Measurements from ENCODE around the gene GRK1. TPM values are rescaled to one million over a fixed set of nuclear protein-coding genes. Genes with fewer than 3 reads are reported as not detected.

The GRK1 gene
- total RNA-seq, 1 donor from 2014 or later: 0.34 TPM

- Mint-ChIP-seq H3K27ac (peak overlapping the region; percentile 47), H3K9me3 (no peaks in the 10 kb centered on the region), H3K36me3 (peaks cover under 1% of the 10 kb centered on the region), H3K27me3 (ENCODE audit: low read depth) (no peaks in the 10 kb centered on the region), H3K4me3 (no peak overlapping the region), H3K4me1 (peaks cover 3% of the 10 kb centered on the region)
- peak; percentile 16 to 36 for DNase-seq (ENCODE audit: low spot score in 2 of 2, unreplicated experiment in 2 of 2)
- TF ChIP-seq, protein P1, sequence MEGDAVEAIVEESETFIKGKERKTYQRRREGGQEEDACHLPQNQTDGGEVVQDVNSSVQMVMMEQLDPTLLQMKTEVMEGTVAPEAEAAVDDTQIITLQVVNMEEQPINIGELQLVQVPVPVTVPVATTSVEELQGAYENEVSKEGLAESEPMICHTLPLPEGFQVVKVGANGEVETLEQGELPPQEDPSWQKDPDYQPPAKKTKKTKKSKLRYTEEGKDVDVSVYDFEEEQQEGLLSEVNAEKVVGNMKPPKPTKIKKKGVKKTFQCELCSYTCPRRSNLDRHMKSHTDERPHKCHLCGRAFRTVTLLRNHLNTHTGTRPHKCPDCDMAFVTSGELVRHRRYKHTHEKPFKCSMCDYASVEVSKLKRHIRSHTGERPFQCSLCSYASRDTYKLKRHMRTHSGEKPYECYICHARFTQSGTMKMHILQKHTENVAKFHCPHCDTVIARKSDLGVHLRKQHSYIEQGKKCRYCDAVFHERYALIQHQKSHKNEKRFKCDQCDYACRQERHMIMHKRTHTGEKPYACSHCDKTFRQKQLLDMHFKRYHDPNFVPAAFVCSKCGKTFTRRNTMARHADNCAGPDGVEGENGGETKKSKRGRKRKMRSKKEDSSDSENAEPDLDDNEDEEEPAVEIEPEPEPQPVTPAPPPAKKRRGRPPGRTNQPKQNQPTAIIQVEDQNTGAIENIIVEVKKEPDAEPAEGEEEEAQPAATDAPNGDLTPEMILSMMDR (IDR thresholded peaks at IDR 0.05; ENCODE audit: unreplicated experiment): no peak
Measured at GRCh38 chr13:113653264-113654174, 13.5 kb upstream of the GRK1 start.

DNA sequence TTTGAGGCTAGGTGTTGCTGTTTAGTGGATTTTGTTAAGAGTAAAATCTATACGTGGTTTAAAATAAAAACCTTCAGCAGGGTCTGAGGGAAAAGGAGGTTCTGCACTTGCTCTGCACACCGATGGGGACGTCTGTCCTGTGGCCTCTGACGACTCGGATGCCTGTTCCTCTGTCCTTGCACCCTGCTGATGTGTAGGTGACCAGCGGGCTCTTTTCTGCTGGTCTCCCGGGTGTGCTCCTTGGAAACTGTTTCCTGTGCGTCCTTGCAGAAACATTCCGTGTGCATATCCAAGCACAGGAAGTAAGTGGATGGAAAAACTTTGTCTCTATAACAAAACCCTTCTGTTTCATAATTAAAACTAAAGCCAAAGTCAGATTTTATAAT is 12.9 kb upstream of the GRK1 start:
- H3K36me3 Mint-ChIP-seq: no peaks in the 10 kb centered on the region
- TF ChIP-seq, protein P1 (IDR thresholded peaks at IDR 0.05; ENCODE audit: unreplicated experiment): no peak
- H3K4me3 Mint-ChIP-seq: no peak overlapping the region
- no peaks in the 10 kb centered on the region for H3K27me3 Mint-ChIP-seq (ENCODE audit: low read depth)
- H3K27ac Mint-ChIP-seq: no peak overlapping the region
- DNase-seq (ENCODE audit: low spot score in 2 of 2, unreplicated experiment in 2 of 2): no peak
- H3K4me1 Mint-ChIP-seq: peaks cover 3% of the 10 kb centered on the region
- no peaks in the 10 kb centered on the region for H3K9me3 Mint-ChIP-seq

- peak; percentile 13 to 26 for DNase-seq (ENCODE audit: low spot score in 2 of 2, unreplicated experiment in 2 of 2)
- Mint-ChIP-seq H3K9me3 (no peaks in the 10 kb centered on the region), H3K4me1 (peaks cover 3% of the 10 kb centered on the region), H3K27ac (no peak overlapping the region), H3K4me3 (no peak overlapping the region), H3K36me3 (no peaks in the 10 kb centered on the region), H3K27me3 (ENCODE audit: low read depth) (no peaks in the 10 kb centered on the region)
- TF ChIP-seq, protein P1 (IDR thresholded peaks at IDR 0.05; ENCODE audit: unreplicated experiment): no peak
Measured at GRCh38 chr13:113654591-113655345, 12.3 kb upstream of the GRK1 start.

GRCh38 chr13:113655346-113656002 is 11.5 kb upstream of the GRK1 start:
- H3K27ac Mint-ChIP-seq: no peak overlapping the region
- H3K4me1 Mint-ChIP-seq: peaks cover 3% of the 10 kb centered on the region
- H3K9me3 Mint-ChIP-seq: peaks cover under 1% of the 10 kb centered on the region
- H3K4me3 Mint-ChIP-seq: no peak overlapping the region
- no peaks in the 10 kb centered on the region for H3K36me3 Mint-ChIP-seq
- peak; percentile 11 to 21 for DNase-seq (ENCODE audit: low spot score in 2 of 2, unreplicated experiment in 2 of 2)
- no peaks in the 10 kb centered on the region for H3K27me3 Mint-ChIP-seq (ENCODE audit: low read depth)
- TF ChIP-seq, protein P1 (IDR thresholded peaks at IDR 0.05; ENCODE audit: unreplicated experiment): no peak

DNA sequence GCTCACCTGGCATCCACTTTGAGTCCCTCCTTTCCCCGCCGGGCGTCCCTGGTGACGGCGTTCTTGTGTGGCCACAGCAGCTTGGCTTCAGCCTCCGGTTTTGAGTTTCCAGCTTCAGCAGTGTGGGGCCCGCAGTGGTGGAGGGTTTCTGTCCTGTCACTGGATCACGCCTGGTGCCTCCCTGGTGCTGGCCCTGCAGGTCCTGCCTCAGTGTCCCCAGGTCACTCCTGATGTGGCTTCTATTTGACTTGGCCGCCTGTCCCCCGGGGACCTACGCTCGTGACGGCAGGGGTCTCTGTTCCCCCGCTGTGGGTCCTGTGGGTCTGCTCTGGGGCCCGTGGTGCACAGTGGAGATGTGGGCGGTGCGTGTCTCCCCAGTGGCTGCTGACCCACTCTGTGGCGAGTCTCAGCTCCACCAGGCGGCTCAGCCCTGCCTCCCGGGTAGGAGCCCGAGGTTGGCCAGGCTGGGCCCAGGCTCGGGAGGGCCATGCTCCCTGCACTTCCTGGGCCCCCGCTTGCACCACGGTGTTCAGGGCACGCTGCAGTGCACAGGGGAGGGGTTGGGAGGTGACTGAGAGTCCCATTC is 10.9 kb upstream of the GRK1 start:
- H3K36me3 Mint-ChIP-seq: no peaks in the 10 kb centered on the region
- H3K9me3 Mint-ChIP-seq: peaks cover 6% of the 10 kb centered on the region
- H3K27me3 Mint-ChIP-seq (ENCODE audit: low read depth): no peaks in the 10 kb centered on the region
- DNase-seq (ENCODE audit: low spot score in 2 of 2, unreplicated experiment in 2 of 2): peak; percentile 20 to 29
- TF ChIP-seq, protein P1 (IDR thresholded peaks at IDR 0.05; ENCODE audit: unreplicated experiment): no peak
- no peak overlapping the region for H3K27ac Mint-ChIP-seq
- no peak overlapping the region for H3K4me3 Mint-ChIP-seq
- peaks cover 3% of the 10 kb centered on the region for H3K4me1 Mint-ChIP-seq
